Measurements from ENCODE around the gene NIPBL.
"Not testable (repeated sequence)": the region's sequence is repeated elsewhere in the genome, so short reads cannot be mapped to it uniquely, and the experiment has no call there.

The NIPBL gene

DNA sequence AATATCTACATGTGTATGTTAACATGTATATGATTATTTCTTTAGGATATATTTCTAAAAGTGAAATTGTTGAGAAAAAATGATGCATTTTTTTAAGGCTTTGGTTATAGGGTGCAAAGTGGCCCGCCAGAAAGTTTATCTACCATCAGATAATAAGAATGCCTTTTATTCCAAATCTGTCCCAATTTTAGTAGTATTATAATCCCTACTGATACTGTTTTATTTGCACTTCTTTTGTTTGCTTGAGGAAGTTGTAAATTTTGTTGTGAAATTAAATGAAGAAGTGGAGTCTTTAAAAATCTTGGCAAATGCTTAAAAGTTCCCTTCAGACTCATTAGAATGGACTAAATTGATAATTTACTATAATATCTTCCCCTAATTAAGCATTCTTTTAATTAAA is 73.0 kb downstream of the NIPBL start:
- DNase-seq, result no peak

DNA sequence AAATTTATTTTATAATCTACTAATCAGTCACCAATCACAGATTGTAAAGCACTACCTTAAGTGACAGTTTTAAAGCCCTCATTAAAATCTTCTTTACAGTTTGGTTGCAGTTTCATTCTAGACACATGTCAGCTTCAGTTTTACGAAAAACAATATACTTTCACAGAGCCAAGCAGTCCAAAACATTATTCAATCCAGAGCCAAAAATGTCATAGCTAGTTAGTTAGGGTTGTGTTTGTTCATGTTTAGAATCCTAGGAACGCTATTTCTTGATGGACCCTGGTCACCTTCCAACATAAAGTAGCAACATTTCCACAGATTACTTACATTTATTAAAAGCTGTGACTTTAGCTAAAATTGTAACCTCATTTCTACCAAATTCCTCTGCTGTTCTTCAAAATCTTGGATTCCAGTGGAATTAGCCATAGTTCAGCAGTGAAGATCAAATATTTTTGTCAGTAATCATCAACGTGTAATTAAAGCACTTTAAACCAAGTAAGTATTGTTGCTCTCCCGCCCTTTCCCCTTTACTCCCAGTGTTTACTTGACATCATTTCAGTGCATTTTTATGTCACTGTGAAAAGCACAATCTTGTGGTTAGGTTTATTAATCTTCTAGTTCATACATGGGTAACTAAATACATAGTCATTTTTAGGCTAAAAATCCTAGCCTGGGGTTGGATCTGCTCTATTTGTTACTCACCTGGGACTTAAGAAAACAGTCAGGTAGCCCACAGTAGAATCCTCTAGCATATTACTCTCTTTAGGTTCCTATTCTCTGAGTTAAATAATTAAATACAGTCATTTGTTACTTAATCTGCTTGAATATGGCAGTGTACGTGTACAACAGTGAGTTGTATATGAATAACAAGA is 74.3 kb downstream of the NIPBL start:
- no peak for DNase-seq

DNA sequence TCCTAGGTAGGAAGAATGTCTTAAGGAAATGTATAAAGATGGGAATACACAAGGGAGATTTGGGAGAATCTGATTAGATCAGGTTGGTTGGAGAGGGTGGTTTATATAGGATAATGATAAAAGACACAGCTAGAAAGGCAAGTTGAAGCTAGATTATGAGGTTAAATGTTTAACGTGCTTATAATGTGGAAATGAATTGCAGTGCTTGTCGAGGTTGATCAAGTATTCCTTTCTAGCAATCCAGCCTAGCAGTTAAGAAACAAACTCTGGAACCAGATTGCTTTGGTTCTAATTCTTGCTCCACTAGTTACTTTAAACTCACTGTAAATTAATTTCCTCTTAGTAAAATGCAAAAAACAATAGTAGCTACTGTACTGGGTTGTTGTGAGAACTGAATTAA is 76.5 kb downstream of the NIPBL start:
- DNase-seq, result no peak

DNA sequence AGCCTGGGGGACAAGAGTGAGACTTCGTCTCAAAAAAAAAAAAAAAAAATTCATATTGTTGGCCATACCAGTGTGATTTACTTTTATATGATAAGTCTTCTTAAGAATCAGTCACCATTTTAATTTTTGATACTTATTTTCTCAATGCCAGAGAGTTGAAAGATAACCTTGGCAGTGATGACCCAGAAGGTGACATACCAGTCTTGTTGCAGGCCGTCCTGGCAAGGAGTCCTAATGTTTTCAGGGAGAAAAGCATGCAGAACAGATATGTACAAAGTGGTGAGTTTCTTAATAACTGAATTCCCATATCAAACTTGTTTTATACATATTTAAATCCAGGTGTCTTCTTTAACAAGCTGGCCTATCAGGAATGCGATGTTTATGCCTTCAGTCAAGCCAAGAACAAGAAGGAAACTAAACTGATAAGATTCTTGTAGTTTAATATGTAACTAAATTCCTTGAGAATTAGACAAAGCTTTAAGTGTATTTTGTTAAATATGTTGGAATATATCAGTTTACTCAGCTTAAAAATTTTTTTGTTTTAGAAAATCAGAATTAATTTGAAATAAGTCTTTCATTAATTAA is 81.5 kb downstream of the NIPBL start:
- DNase-seq, result no peak

DNA sequence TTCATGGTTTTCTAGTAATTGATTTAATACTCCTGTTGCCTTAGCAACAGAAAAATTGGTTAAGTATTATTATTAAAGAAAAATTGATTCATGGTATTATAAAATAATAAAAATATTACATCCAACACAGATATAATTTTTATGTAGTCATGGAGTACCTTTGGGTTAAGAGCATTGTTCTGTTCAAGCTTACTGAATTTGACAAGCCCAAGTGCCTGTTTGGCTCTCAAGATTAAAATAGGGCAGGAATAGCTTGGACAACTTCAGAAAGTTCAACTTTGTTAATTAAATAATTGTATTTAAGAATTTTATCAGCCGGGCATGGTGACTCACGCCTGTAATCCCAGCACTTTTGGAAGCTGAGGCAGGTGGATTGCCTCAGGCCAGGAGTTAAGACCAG is 82.0 kb downstream of the NIPBL start:
- DNase-seq, result no peak

DNA sequence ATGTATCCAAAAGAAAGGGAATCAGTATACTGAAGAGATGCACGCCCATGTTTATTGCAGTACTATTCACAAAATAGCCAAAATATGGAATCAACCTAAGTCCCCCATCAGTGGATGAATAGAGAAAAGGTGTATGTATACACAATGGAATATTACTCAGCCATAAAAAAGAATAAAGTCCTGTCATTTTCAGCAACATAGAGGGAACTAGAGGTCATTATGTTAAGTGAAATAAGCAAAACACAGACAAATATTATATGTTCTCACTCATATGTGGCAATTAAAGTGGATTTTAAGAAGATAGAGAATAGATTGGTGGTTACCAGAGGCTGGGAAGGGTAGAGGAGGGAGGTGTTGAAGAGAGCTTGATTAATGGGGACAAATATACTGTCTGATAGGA is 88.6 kb downstream of the NIPBL start:
- DNase-seq, result no peak

DNA sequence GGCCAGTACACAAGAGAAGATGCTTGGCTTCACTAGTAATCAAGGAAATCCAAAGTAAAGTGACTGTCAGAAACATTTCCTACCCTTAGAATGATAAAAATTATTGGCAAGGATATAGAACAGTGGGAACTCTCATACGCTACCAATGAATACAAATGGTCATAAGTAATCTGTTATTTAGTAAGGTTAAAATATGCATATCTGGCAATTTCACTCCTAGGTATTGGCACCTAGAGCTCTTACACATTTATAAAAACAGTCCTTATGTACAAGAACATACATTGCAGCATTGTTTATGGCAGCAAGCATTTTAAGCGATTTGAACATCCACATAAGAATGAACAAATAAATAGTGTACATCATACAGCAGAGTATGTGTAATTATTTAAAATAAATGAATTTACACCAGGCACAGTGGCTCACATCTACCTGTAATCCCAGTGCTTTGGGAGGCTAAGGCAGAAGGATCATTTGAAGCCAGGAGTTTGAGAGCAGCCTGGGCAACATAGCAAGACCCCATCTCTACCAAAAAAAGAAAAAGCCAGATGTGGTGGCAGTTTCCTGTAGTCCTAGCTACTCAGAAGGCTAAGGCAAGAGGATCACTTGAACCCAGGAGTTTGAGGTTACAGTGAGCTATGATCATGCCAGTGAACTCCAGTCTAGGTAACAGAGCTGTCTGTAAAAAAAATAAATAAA is 93.3 kb downstream of the NIPBL start:
- no peak for DNase-seq

DNA sequence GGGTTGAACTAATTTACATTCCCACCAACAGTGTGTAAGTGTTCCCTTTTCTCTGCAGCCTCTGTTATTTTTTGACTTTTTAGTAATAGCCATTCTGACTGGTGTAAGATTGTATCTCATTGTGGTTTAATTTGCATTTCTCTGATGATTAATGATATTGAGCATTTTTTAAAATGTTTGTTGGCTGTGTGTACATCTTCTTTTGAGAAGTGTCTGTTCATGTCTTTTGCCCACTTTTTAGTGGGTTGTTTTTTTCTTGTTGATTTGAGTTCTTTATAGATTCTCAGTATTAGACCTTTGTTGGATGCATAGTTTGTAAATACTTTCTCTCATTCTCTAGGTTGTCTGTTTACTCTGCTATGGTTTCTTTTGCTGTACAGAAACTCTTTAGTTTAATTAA is 101.6 kb downstream of the NIPBL start:
- no peak for DNase-seq

DNA sequence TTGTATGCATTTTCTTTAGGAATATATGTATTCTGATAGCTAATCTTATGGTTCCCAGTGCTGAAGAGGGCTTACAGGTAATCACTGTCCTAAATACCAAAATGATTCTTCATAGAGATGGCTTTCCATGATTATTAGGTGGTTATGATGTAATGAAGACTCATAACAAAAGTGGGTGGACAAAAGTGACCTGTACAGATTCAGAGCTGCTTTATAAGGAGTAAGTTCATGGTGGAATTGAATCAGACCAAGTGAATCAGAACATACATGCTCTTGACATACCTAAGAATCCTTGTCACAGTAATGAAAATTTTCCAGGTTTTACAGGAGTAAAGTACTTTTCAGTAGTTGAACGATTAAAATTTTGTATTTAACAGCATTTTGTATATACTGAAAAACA is 105.6 kb downstream of the NIPBL start:
- no peak for DNase-seq

DNA sequence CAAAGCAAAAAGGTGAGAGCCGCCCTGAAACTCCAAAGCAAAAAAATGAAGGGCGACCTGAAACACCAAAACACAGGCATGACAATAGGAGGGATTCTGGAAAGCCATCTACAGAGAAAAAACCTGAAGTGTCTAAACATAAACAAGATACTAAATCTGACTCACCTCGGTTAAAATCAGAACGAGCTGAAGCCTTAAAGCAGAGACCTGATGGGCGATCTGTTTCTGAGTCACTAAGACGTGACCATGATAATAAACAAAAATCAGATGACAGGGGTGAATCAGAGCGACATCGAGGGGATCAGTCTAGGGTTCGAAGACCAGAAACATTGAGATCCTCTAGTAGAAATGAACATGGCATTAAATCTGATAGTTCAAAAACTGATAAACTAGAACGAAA is 108.8 kb downstream of the NIPBL start:
- no peak for DNase-seq

DNA sequence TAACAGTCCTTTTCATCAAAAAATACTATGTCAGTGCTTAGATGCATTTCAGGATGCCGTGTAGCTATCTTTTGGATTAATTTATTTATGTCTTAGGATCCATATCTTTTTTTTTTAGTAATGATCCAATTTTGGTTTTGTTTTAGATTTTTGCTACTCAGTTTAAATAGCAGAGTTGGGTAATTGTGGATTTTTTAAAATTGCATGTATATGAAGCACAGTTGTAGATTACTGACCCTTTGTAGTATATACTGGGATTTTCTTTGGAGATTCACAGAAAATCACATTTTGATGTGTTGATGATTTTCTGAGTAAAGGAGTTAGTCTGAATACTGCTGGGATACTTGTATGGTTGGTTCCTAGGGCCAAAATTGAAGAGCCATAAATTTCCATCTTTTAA is 111.8 kb downstream of the NIPBL start:
- DNase-seq, result no peak

DNA sequence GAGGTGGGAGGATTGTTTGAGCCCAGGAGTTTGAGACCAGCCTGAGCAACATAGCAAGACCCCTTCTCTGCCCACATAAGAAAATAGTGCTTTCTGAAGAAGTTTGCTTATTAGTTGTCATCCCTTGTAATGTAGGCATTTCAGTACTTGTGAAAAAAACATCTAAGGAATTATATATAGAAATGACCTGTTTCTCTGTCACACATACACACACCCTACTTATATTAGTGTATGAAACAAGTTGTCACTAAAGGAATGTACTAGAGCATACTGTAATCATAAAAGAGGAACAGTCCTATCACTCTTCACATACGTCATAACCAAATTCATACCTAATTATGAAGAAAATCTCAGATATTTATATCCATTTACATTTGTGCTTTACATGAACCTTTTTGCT is 122.0 kb downstream of the NIPBL start:
- no peak for DNase-seq

DNA sequence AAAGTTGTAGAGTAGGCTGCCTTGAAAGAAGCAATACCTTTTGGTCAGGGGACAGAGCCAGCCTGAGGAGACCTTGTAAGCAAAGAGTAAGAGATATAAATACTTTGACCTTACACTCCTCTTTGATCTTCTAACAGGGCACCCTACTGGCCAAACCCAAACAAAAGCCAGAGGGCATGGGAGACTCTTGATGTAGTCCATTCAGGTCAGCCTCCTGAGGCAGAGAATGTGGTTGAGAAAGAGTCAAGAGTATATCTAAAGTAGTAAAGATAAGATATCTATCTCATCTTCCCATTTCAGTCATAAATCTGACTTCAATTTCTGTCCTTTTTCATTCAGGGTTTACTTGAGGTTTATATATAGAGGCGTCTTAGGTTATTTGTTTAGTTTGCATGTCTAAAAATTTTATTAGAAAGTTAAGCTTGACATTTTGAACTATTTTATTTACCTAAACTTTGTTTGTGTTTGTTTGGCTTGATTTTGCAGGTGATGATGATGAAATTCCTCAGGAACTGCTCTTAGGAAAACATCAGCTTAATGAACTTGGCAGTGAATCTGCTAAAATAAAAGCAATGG is 125.7 kb downstream of the NIPBL start:
- no peak for DNase-seq

DNA sequence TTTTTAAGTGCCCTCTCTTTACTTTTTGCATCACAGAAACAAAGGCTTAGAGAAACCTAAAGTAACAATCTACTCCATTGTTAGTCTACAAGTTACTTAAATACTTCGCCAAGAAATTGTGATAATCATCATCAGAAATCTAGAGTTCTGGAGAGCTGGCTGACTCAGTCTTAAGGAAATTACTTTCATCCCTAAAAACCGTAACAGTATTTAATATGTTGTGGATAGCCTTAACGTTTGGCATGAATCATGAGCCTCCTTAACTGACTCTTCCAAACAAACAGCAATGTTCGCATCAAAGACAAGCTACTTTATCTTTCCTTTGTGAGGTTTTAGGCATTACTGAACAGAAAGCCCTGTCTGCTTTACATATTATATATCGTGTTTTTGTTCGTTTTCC is 128.7 kb downstream of the NIPBL start:
- no peak for DNase-seq

DNA sequence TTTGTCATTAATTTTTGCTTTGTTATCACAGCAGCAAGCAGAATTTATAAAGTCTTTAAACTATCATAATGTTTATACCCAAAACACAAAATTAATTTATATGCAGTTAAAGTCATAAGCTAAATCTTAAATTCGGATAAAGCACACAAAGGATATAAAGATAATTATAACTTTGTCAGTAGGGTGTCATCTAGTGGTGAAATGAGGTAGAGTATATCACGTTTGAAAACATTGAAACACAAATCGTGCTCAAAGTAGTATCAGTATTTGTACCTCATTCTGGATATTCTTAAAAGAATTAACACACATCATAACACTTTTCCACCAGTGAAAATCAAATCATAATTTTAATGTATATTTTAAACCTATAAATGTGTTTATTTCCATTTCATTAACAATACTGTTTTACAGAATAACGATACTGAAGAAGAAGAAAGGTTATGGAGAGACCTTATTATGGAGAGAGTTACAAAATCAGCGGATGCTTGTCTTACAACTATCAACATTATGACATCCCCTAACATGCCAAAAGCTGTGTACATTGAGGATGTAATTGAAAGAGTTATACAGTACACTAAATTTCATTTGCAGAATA is 129.5 kb downstream of the NIPBL start:
- DNase-seq, result no peak

DNA sequence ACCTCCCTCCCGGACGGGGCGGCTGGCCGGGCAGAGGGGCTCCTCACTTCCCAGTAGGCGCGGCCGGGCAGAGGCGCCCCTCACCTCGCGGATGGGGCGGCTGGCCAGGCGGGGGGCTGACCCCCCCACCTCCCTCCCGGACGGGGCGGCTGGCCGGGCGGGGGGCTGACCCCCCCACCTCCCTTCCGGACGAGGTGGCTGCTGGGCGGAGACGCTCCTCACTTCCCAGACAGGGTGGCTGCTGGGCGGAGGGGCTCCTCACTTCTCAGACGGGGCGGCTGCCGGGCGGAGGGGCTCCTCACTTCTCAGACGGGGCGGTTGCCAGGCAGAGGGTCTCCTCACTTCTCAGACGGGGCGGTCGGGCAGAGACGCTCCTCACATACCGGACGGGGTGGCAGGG is 136.6 kb downstream of the NIPBL start:
- DNase-seq, result not testable (repeated sequence)

DNA sequence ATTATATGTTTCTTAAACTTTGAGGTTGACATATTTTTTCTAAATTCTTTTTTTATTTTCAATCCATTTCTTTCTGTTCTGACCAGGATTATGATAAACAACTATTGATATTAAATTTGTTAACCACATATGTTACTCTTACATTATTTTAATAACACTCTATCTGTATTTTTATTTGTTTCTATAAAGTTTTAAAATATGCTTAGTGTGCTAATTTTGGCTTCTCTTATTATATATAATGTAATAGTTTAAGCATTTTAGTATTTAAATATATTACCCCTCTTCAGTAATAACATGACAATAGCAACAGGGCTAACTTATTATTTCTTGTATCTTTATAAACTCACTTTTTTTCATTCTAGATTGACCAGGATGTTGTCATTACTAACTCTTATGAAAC is 137.8 kb downstream of the NIPBL start:
- no peak for DNase-seq

DNA sequence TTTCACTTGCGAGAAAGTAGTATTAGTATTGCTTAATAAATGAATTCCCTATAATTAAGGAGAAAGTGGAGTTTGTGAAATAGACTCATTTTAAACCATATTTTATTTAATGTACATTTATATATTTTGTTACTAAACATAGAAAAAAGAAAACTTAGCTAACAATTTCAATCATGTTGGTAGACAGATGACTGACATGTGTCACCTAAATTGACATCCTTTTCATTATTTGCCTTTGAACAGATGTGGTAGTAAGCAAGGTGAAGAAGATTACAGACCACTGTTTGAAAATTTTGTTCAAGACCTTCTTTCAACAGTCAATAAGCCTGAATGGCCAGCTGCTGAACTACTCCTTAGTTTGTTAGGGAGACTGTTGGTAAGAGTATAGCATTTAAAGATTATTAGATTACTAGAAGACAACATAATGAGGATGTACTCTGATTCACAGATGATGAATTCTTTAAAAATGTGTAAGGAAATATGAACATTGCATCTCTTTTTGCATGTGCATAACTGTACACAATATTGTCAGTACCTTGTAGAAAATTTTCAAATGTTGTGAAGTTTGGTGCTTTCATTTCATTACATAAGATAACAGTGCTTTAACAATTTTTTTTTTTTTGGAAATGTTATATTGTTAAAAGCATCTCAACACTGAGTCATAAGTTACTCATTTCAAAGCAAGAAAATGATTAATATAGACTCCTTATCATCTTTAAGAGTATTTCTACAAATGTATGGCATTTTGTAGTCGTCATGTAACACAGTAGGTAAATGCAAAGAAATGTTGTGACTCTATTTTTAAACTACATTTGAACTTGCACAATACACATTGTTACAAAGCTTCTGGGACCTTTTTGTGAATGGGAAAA is 139.5 kb downstream of the NIPBL start:
- DNase-seq, result no peak

DNA sequence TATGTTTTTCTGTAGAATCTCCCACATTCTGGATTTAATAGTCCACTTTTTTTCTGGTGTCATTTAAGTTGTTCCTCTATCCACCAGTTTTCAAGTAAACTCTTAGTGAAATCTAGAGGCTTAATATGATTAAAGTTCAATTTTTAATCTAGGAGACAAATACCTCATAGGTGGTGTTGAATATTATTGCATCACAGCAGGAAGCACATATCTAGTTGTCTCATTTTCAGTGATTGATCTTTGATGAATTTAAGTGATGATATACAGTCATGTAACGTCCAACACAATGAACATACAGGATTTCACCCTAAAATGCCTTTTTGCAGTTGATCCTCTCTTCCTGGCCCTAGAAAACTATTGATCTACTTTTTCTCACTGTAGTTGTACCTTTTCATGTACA is 152.3 kb downstream of the NIPBL start:
- DNase-seq, result no peak

DNA sequence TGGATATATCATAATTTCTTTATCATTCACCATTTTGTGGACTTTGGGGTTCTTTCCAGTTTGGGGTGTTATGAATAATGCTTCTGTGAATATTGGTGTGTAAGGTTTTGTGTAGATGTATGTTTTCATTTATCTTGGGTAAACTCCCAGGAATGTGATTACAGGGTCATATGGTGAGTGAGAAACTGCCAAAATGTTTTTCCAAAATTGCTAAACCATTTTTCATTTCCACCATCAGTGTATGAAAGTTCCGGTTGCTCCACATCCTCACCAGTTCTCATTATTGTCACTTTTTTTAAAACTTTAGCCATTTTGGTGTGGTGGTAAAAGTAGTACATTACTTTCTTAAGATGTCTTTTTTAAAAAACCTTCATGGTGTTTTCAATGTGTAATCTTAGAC is 152.9 kb downstream of the NIPBL start:
- DNase-seq, result no peak

DNA sequence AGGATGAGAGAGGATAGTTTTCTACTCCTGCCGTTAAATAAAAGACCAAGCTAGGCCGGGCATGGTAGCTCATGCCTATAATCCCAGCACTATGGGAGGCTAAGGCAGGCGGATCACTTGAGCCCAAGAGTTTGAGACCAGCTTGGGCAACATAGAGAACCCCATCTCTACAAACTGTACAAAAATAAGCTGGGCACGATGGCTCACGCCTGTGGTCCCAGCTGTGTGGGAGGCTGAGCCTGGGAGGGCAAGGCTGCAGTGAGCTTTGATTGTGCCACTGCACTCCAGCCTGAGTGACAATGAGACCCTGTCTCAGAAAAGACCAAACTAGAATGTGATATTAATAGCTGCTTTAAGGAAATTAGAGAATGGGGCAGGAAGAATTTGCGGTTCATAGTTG is 158.4 kb downstream of the NIPBL start:
- no peak for DNase-seq

DNA sequence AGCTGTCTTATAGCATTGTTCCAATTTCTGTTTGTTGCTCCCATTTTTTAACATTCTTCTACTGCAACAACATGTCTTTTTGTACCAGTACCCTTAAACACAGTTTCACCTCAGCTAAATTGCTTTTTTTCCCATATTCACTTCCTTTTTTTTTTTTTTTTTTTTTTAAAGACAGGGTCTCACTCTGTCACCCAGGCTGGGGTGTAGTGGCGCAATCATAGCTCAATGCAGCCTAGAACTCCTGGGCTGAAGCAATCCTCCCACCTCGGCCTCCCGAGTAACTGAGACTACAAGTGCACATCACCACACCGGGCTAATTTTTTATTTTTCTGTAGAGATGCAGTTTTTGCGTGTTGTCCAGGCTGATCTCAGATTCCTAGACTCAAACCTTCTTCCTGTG is 161.3 kb downstream of the NIPBL start:
- DNase-seq, result no peak

Measured in activated CD4-positive, alpha-beta T cell treated with anti-CD3 and anti-CD28 coated beads, Interleukin-2, amount 50 U/mL, for 4 hours (primary cell).